GM18505 (cell line): ENCODE results near the gene SLC24A1.

Experiments
- ATAC-seq: cut with Tn5 transposase; IDR thresholded peaks from one replicate; pipeline ENCODE4 v1.9.1; 2021; ENCODE audit not compliant: unreplicated experiment
- POLR2A ChIP-seq: IDR thresholded peaks from 4 replicates; pipeline ENCODE4 v1.6.1; 2011; ENCODE audit warnings: borderline replicate concordance; ENCODE audit not compliant: insufficient read depth, insufficient read length; ENCODE audit errors: extremely low read depth

Gene SLC24A1

GRCh38 chr15:65651831-65652749, 30.4 kb downstream of the SLC24A1 start:
- no peak for TF ChIP-seq POLR2A
- ATAC-seq, result no peak

DNA sequence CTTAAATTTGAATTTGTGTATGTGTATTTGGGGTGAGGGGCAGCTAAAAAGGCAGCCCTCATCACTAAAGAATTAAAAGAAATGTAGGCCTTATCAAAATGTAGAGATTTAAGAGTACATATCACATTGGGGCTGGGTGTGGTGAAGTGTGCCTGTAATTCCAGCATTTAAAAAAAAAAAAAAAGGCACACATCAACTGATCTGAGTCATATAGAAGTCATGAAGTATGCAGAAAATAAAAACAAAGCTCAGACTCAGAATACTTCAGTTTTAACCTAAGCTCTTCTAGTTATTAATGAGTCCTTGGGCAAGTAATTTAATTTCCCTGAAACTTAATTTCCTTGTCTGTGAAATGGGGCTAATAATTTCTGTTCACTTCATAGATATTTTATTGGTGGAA, 31.6 kb downstream of the SLC24A1 start:
- no peak for ATAC-seq
- TF ChIP-seq POLR2A, result no peak

DNA sequence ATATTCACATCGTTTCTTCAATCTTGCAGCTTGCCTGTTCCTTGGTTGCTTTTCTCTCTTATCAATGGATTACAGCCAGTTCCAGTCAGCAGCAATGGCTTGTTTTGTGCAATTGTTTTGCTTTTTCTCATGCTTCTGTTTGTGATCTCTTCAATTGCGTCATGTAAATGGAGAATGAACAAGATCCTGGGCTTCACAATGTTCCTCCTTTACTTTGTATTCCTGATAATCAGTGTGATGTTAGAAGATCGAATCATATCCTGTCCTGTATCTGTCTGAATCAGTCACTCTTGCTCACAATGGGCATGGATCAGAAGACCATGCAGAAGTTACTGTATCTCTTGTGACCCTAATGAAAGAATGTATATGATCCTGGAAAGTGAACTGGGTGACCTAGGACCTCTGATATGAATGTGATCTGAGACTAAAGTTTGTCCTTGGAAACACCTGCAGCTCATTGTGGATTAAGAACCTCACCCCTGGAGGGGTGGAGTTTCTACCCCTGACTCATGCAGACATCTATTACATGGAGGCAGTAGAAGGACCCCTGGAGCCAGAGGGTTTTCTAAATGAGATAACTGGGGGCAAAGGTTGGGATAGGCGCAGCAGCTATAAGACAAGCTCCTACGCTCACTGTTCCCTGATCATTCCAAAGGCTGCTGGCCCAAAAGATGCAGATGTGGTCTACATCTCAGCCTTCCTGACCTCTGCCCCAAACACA, 32.2 kb downstream of the SLC24A1 start:
- ATAC-seq, result no peak
- no peak for TF ChIP-seq POLR2A

DNA sequence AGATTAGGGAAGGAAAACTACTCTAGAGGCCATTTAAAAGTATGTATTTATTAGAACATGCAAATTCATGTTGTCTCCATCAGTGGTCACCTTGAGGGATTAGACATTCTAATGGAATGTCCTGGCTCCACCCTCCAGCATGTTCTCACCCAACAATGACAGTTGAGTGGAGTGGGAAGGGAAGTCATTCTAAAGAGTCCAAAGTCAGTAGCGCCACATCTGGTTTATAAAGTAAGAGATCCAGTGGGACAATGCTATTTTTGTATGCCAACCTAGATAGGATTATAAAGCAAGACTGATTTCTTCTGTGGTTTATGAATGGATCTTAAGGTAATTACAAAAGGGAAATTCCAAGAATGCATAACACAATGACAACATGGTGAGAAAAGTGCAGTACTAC, 33.3 kb downstream of the SLC24A1 start:
- ATAC-seq, result no peak
- TF ChIP-seq POLR2A, result no peak

- no peak for ATAC-seq
- no peak for TF ChIP-seq POLR2A
These were observed 33.7 kb downstream of the SLC24A1 start for GRCh38 chr15:65655457-65655856.

GRCh38 chr15:65659502-65660052, 37.8 kb downstream of the SLC24A1 start:
- no peak for TF ChIP-seq POLR2A
- ATAC-seq, result no peak

- TF ChIP-seq POLR2A, result no peak
- no peak for ATAC-seq
These were observed 39.2 kb downstream of the SLC24A1 start for GRCh38 chr15:65660927-65661326.

DNA sequence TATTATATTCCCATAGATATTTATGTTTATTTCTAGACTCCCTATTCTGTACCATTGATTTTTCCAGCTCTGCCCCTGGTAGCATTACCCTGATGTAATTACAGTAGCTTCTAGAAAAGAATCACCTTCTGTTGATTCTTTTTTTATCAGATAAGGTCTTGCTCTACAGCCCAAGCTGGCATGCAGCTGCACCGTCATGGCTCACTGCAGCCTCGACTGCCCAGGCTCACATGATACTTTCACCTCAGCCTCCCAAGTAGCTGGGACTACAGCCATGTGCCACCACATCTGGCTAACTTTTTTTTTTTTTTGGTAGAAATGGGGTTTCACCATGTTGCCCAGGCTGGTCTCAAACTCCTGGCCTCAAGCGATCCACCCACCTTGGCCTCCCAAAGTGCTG, 41.8 kb downstream of the SLC24A1 start:
- TF ChIP-seq POLR2A, result no peak
- peak; percentile 81 for ATAC-seq

- no peak for ATAC-seq
- no peak for TF ChIP-seq POLR2A
These were observed 44.5 kb downstream of the SLC24A1 start for GRCh38 chr15:65666257-65666656.

DNA sequence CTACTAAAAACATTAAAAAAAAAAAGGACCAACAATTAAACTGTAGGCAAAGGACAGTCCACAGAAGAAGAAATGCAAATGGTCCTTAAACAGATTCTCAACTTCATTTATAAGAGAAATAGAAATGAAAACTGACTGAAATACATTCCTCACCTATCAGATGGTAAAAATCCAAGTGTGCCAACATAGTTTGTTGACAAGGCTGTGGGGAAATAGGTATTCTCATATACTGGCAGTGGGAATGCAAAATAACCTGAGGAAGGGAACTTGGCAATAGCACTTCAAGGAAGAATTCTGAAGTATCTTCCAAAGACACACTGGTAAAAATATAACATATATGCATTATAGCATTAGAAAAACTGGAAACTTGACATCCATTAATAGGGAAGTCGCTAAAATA, 53.8 kb downstream of the SLC24A1 start:
- no peak for TF ChIP-seq POLR2A
- no peak for ATAC-seq

DNA sequence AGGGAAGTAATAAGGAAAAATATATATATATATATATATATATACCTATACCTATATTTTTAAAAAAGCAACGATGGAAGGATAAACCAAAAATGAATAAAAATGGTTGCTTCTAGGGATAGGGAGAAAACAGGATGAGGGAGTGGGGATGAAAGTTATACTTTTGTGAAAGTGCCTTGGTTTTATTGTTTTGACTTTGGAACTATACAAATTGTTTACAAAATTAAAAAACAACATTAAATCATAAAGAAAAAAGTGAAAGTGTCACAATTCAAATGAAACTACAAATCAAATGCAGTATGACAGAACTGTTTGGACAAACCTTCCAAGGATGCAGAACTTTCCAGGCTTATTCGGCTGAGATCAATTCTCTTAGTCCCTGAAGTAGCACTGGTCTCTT, 54.4 kb downstream of the SLC24A1 start:
- no peak for ATAC-seq
- TF ChIP-seq POLR2A, result no peak

- no peak for TF ChIP-seq POLR2A
- ATAC-seq, result no peak
These were observed 58.8 kb downstream of the SLC24A1 start for GRCh38 chr15:65680544-65680943.

DNA sequence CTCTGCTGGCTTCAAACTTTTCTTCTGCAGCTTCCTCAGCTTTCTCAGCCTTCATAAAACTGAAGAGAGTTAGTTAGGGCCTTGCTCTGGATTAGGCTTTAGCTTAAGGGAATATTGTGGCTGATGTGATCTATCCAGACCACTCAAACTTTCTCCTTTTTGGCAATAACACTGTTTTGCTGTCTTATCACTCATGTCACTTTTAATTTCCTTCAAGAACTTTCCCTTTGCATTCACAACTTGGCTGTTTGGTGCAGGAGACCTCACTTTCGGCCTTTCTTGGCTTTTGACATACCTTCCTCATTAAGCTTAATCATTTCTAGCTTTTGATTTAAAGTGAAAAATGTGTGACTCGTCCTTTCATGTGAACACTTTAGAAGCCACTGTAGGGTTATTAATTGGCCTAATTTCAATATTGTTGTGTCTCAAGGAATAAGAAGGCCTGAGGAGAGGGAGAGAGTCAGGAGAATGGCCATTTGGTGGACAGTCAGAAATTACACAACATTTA, 60.7 kb downstream of the SLC24A1 start:
- ATAC-seq, result no peak
- TF ChIP-seq POLR2A, result no peak
